ENCODE data around the gene LOX.

LOX gene

GRCh38 chr5:122050959-122051358 lies 27.1 kb downstream of the LOX start:
- no peak for DNase-seq

GRCh38 chr5:122040636-122041302 lies 37.3 kb downstream of the LOX start:
- DNase-seq = no peak

- no peak for DNase-seq
These were observed 41.7 kb downstream of the LOX start for GRCh38 chr5:122036326-122036725.

GRCh38 chr5:122035913-122036312 lies 42.1 kb downstream of the LOX start:
- DNase-seq = no peak

- DNase-seq = no peak
These were observed 46.2 kb downstream of the LOX start for GRCh38 chr5:122031836-122032235.

- no peak for DNase-seq
These were observed 47.8 kb downstream of the LOX start for GRCh38 chr5:122030251-122030650.

GRCh38 chr5:122029818-122030217 lies 48.2 kb downstream of the LOX start:
- DNase-seq = no peak

- DNase-seq = no peak
These were observed 55.1 kb downstream of the LOX start for GRCh38 chr5:122022966-122023365.

- DNase-seq = no peak
These were observed 58.0 kb downstream of the LOX start for GRCh38 chr5:122019919-122020590.

- DNase-seq = no peak
These were observed 62.6 kb downstream of the LOX start for GRCh38 chr5:122015471-122015870.

- DNase-seq = no peak
These were observed 63.7 kb downstream of the LOX start for GRCh38 chr5:122014236-122014935.
